ENCODE measurements around the gene MAML3.

MAML3 gene

GRCh38 chr4:139690419-139690818 lies 463.6 kb downstream of the MAML3 start:
- peaks cover 28% of the 10 kb centered on the region for H3K36me3 Mint-ChIP-seq (ENCODE audit: low read depth)
- H3K27me3 Mint-ChIP-seq (ENCODE audit: low read depth, poor library complexity), result peaks cover 6% of the 10 kb centered on the region
- H3K4me1 Mint-ChIP-seq, result peaks cover 5% of the 10 kb centered on the region
- H3K9me3 Mint-ChIP-seq, result peaks cover under 1% of the 10 kb centered on the region
- no peak for DNase-seq
- H3K4me3 Mint-ChIP-seq, result no peak overlapping the region
- TF ChIP-seq CTCF (IDR thresholded peaks at IDR 0.05), result no peak
- peak overlapping the region; percentile 15 for H3K27ac Mint-ChIP-seq

DNA sequence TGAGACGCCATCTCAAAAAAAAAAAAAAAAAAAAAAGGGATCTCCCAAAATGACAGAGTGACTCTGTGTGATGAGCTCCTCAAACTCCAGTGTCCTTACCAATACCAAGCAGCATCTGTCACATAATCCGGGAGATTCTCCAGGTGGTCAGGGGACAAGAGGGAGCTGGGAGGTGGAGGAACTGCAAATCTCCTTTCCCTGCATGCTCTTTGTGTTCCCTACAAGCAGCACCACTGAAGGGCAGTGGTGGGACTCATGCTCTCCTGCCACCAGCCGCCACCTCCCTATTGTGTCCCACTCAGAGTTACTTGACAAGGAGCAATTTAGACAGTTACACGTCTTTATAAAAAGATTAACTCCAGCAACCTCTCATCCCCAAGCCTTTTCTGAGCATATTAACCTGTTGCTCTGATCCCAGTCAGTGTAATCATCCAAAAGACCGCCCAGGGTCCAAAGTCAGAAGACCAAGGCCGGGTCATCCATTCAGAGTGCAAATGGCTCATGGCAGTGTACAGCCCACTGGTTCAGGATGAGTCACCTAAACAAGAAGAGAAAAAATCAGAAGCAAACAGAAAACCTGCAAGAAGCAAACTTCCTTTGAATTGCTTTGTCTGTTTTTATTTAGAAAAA lies 464.8 kb downstream of the MAML3 start:
- peaks cover 5% of the 10 kb centered on the region for H3K4me1 Mint-ChIP-seq
- no peak overlapping the region for H3K27ac Mint-ChIP-seq
- peaks cover 12% of the 10 kb centered on the region for H3K9me3 Mint-ChIP-seq
- peaks cover 6% of the 10 kb centered on the region for H3K27me3 Mint-ChIP-seq (ENCODE audit: low read depth, poor library complexity)
- no peak for TF ChIP-seq CTCF (IDR thresholded peaks at IDR 0.05)
- H3K36me3 Mint-ChIP-seq (ENCODE audit: low read depth), result peaks cover 27% of the 10 kb centered on the region
- DNase-seq, result no peak
- no peak overlapping the region for H3K4me3 Mint-ChIP-seq

GRCh38 chr4:139686988-139687387 lies 467.0 kb downstream of the MAML3 start:
- no peak for DNase-seq
- peaks cover 30% of the 10 kb centered on the region for H3K9me3 Mint-ChIP-seq

DNA sequence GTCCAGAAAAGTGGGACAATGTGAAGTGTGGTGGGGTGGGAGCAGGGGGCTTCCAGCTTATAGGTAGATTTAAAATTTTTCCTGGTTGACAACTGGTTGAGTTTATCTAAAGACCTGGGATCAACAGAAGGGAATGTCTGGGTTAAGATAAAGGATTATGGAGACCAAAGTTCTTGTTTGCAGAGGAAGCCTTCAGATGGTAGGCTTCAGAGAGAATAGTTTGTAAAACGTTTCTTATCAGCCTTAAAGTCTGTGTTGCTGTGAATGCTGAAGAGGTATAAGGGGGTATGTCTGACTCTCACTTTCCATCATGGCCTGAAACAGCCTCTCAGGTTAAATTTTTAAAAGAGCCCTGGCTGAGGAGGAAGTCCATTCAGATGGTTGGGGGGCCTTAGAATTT lies 467.9 kb downstream of the MAML3 start:
- Mint-ChIP-seq H3K27me3 (ENCODE audit: low read depth, poor library complexity) (peaks cover 6% of the 10 kb centered on the region), H3K27ac (no peak overlapping the region), H3K36me3 (ENCODE audit: low read depth) (peaks cover 50% of the 10 kb centered on the region), H3K9me3 (peaks cover 31% of the 10 kb centered on the region), H3K4me3 (no peak overlapping the region), H3K4me1 (peaks cover 19% of the 10 kb centered on the region)
- no peak for TF ChIP-seq CTCF (IDR thresholded peaks at IDR 0.05)
- no peak for DNase-seq

More at GRCh38 chr4:139686988-139687387, 467.0 kb downstream of the MAML3 start:
- peaks cover 44% of the 10 kb centered on the region for H3K36me3 Mint-ChIP-seq (ENCODE audit: low read depth)
- no peak overlapping the region for H3K4me3 Mint-ChIP-seq
- no peak for TF ChIP-seq CTCF (IDR thresholded peaks at IDR 0.05)
- peaks cover 16% of the 10 kb centered on the region for H3K4me1 Mint-ChIP-seq
- H3K27ac Mint-ChIP-seq, result no peak overlapping the region
- H3K27me3 Mint-ChIP-seq (ENCODE audit: low read depth, poor library complexity), result peaks cover 6% of the 10 kb centered on the region

- Mint-ChIP-seq H3K27me3 (ENCODE audit: low read depth, poor library complexity) (peaks cover 3% of the 10 kb centered on the region), H3K4me3 (no peak overlapping the region), H3K4me1 (peaks cover 19% of the 10 kb centered on the region), H3K27ac (no peak overlapping the region), H3K36me3 (ENCODE audit: low read depth) (peaks cover 60% of the 10 kb centered on the region), H3K9me3 (peaks cover 35% of the 10 kb centered on the region)
- DNase-seq, result no peak
- TF ChIP-seq CTCF (IDR thresholded peaks at IDR 0.05), result no peak
Observed at GRCh38 chr4:139685180-139685579, 468.8 kb downstream of the MAML3 start.

DNA sequence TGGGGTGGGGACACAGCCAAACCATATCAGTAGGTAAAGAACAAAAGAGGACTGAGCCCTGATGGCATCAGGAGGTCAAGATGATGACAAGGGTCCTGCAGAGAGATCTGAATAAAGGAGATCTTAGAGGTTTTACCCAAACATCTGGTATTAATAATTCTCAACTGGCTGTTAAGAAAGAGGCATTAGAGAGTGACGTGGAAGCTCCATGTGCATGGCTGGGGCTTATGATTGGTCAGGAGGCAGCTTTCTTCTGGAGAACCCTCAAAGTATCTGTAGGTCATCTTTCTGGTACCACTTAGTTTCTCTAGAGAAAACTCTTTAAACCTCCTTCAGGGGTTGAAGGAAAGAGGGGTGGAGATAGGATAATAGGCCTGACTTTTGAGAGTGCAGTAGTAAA lies 469.6 kb downstream of the MAML3 start:
- TF ChIP-seq CTCF (IDR thresholded peaks at IDR 0.05), result no peak
- Mint-ChIP-seq H3K4me1 (peaks cover 19% of the 10 kb centered on the region), H3K4me3 (no peak overlapping the region), H3K9me3 (peaks cover 35% of the 10 kb centered on the region), H3K27me3 (ENCODE audit: low read depth, poor library complexity) (peaks cover 1% of the 10 kb centered on the region), H3K36me3 (ENCODE audit: low read depth) (peaks cover 68% of the 10 kb centered on the region), H3K27ac (no peak overlapping the region)
- DNase-seq, result no peak
